CD4-positive, alpha-beta T cell treated with Interleukin-15 for 1 hour (primary cell): ENCODE results near the gene ATP9A.
"Not testable (repeated sequence)": the region's sequence is repeated elsewhere in the genome, so short reads cannot be mapped to it uniquely, and the experiment has no call there.

Experiments used
- DNase-seq: peaks from one replicate; pipeline ENCODE4 v3.0.0-alpha.2; 2020

ATP9A gene

GRCh38 chr20:51796340-51796739, 28.1 kb upstream of the ATP9A start:
- DNase-seq = no peak

GRCh38 chr20:51792960-51793359, 24.8 kb upstream of the ATP9A start:
- DNase-seq = no peak

DNA sequence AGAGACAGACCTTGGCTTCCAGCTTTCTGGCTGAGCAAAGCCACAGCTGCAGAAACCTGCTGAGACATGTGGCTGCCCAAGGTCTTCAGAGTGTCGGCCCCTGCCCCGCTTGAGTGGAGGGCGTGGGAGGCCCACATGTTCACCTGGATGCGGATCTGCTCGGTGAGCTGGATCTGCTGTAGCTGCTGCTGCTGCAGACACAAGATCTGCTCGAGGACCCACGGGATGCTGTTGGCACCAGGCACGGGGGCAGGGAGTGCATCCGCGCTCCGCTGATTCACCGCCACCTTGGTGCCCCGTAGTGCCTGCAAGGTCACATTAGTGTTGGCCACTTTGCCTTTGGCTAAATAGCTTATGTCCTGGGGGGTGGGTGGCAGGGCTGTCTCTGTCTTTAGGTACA, 23.4 kb upstream of the ATP9A start:
- DNase-seq = no peak

- no peak for DNase-seq
Measured at GRCh38 chr20:51790256-51790655, 22.1 kb upstream of the ATP9A start.

DNA sequence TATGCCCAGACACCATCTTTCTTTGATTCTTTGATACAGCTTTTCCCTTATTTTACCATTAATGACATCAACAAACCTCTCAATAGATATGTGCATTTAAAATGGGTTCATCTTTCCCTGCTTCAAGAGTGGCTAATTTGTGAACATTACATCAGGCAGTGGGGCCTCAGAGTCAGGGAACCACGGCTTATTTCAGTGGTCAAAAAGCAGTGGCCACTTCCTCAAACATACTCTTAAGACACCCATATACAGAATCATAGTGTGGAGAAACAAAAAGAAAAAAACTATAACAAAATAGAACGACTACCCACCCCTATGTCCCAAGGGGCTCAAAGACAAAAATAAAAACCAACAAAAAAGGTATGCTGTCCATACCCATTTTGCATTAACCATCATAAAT, 21.2 kb upstream of the ATP9A start:
- no peak for DNase-seq

DNA sequence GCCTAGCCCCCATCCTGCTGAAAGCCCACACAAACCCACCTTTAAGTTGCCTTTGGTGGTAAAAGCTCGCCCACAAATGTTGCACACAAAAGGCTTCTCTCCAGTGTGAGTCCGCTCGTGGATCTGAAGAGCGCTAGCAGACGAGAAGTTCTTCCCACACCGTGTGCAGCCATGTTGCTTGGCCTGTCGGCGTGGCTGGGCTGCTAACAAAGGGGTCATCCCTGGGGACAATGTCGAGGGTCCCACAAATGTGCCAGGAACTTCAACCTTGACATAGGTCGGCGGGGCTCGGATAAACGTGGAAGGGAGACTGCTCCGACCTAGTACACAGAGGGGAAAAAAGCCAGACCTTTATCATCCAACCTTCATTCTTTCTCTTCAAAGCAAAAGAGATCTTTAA, 20.6 kb upstream of the ATP9A start:
- no peak for DNase-seq

DNA sequence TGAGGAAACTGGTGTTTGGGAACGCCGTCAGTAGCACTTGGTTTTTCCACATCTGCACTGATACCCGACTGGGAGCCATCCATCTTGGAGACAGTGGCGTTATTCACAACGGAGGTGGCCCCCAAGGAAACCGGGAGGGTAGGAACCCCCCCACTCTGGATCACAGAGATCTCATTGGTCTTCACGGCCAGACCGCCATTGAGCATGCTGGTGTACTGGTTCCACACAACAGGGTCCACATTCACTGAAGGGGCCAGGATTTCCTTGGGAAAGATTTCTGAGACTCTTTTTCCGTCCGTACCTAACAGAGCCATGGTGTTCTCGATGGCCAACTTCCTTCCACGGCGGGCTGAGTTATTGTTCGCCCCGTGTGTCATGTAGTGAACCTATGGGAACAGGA, 16.1 kb upstream of the ATP9A start:
- no peak for DNase-seq

- DNase-seq = not testable (repeated sequence)
Measured at GRCh38 chr20:51778229-51778759, 10.1 kb upstream of the ATP9A start.

- DNase-seq = no peak
Measured at GRCh38 chr20:51775241-51775640, 7.1 kb upstream of the ATP9A start.

DNA sequence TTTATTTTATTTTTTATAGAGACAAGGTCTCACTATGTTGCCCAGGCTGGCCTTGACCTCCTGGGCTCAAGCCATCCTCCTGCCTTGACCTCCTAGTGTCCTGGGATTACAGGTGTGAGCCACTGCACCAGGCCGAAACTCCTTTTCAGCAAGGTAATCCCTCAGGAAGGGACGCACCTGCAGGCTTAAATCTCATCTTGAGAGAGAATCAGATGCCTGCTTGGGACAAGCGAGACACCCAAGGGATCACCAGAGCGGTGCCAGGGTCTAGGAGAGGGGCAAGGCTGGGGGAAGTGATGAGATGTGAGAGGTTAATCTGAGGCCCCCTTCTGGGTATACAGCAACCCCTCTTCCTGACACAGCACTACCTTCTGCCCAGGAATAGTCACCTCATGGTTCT, 4.0 kb upstream of the ATP9A start:
- DNase-seq = no peak

DNA sequence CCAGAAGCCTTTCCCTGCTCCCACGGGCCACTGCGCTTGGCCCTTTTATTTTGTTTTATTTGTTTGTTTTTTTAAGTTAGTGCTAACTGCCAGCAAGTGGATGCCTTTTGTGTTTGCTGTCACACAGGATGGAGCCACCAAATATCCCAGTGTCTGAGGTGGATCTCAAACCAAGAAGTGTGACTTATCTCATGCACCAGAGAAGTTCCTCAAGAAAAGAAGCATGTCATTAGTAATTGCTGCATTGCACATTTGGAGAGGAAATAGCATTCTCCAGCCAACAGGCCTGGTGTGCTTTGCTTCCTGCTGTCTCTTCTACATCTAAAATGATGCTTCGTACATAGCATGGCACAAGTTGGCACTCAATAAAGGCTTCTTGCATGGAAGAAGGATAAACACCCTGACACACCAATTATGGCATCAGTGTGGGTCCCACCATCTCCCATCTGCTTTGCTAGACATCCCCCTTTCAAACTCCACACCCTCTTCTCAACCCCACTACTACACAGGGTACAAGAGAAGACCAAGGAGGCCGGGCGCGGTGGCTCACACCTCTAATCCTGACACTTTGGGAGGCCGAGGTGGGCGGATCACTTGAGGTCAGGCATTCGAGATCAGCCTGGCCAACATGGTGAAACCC, 1.9 kb upstream of the ATP9A start:
- DNase-seq = no peak

GRCh38 chr20:51768759-51769517, 748 bp upstream of the ATP9A start:
- no peak for DNase-seq

GRCh38 chr20:51766994-51767866, 960 bp downstream of the ATP9A start:
- peak; percentile 62 for DNase-seq

GRCh38 chr20:51765381-51765780, 2.8 kb downstream of the ATP9A start:
- not testable (repeated sequence) for DNase-seq

DNA sequence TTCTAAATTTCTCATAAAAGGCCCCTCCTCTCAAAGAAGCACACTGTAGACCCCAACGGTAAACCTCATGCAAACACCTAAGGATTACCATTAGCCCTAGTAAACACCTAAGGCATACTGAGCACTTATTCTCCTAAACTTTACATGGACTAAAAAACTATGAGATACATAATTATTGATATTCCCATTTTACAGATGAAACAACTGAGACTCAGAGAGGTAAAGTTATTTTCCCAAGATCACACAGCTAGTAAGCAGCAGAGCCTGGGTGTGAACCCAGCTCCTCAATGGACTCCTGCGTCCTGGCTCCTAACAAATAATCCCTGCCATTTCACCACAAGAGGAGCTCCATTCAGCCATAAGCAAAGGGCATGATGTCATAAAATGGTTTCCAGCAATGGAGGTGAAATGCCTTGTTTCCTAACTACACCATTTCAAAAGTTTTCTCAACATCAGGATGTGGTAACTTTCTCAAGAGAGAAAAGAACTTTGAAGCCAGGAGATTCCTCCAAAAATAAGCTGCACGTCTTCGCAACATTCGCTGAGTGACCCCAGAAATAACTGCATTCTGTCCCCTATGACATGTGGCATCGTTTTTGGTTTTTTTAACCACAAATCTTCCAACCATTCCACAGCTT, 4.1 kb downstream of the ATP9A start:
- DNase-seq = no peak

DNA sequence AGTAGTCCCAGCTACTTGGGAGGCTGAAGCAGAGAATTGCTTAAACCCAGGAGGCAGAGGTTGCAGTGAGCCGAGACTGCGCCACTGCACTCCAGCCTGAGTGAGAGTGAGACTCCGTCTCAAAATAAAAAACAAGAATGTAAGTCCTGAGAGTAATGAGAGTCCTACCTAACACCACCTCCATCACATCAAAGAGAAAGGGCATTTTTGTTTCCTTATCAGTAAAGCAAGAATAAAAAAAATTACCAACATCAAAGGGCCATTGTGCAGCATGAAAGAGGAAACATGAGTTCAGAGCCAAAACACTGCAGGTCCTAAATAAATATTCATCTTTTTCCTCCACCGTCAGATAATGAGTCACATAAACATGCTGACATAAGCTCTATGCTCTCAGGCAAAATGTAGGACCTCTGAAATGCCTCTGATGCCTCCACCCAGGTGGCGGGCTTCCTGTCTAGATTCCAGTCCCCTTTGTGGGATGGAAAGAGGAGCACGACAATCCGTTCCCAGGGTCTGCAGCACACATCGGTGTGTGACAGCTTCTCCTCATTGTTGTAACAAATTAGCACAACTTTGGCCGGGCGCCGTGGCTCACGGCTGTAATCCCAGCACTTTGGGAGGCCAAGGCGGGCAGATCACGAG, 7.2 kb downstream of the ATP9A start:
- DNase-seq = no peak

DNA sequence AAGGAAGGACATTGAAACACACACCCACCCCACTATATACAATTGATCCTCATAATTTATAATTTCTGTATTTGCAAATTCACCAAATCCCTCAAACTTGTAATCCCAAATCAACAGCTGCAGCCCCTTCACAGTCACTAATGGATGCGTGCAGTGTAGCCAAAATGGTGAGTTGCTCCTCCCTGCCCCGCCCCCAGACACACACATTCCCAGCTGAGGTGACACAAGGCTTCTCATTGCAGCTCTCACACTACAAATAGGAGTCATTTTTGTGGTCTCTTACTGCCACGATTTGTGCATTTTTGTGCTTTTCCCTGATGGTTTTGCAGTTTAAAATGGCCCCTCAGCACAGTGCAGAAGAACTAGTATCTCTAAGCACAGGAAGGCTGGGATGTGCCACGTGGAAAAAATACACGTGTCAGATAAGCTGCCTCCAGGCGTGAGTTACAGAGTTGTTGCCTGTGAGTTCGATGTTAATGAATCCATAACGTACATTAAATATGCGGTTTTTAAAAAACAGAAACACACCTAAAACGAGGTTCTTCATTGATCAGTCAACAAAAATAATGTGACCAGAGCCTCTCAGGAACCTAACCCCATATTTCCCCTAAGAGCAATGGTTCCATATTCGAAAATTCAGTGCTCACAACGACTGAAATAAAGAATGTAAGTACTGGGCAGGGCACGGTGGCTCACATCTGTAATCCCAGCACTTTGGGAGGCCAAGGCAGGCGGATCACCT, 8.2 kb downstream of the ATP9A start:
- no peak for DNase-seq

- DNase-seq = no peak
Measured at GRCh38 chr20:51758978-51759544, 9.1 kb downstream of the ATP9A start.

- no peak for DNase-seq
Measured at GRCh38 chr20:51757226-51757625, 11.0 kb downstream of the ATP9A start.

DNA sequence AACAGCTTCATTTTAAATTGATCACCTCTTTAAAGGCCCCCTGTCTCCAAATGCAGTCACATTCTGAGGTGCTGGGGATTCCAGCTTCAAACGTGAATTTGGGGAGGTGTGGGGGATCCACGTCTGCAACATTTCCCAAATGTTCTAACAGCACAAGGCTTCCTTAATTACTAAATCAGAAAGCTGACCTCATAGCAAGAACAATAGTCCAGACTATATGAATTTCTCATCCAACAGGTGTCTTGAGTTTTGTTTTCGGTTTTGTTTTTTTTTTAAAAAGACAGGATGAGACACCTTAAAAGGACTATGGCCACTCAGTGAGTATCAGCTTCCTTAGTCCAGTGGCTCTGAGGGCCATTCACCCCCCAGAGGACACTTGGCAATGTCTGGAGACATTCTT, 11.5 kb downstream of the ATP9A start:
- DNase-seq = no peak

DNA sequence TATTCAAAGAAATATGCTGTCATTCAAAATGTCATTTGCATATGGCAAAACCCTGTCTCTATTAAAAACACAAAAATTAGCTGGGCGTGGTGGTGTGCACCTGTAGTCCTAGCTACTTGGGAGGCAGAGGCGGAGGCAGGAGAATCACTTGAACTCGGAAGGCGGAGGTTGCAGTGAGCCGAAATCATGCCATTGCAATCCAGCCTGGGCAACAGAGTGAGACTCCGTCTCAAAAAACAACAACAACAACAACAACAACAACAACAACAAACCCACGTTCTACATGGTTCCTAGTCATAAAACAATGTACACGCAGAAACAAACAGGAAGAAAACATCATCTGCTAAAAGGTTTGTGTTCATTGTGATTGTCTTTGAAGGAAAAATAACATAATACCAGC, 15.0 kb downstream of the ATP9A start:
- DNase-seq = not testable (repeated sequence)
